Hair follicle dermal papilla cell (primary cell): ENCODE results near the gene OR2G3. TPM values are rescaled to one million over a fixed set of nuclear protein-coding genes. Genes with fewer than 3 reads are reported as not detected.

Experiments
- small RNA-seq: library from RNA; depleted of rRNA; stranded (forward); fragments of <200 nt; gene quantifications from one replicate; pipeline ENCODE3, GENCODE V24; 2012
- total RNA-seq: library from RNA; depleted of rRNA; stranded (reverse); fragments of >200 nt; gene quantifications from 2 replicates; pipeline ENCODE4 v1.2.3, GENCODE V29; 2012

OR2G3 gene
- total RNA-seq: not detected in 2 replicates

GRCh38 chr1:247605286-247605685 is at the start of gene OR2G3:
Gene OR2G3, plus strand, starts transcription at chr1:247605586. Its CDS starts 0 bp downstream, at chr1:247605586.

GRCh38 chr1:247588060-247588459 is 17.3 kb upstream of the OR2G3 start, which contains the start of gene OR2G2:
Gene OR2G2, plus strand, starts transcription at chr1:247588360. Its CDS starts 0 bp downstream, at chr1:247588360.

Small RNA genes within 50 kb of the gene (small RNA-seq; reads per million reads assigned to genes)
- not detected for gene RF00026

Other genes starting within 250 kb of the OR2G3 start
- 0.16 and 0.24 TPM in 2 replicates for gene NLRP3, start 189.4 kb upstream of the OR2G3 start, total RNA-seq
- not detected in 2 replicates for gene OR2B11, start 147.5 kb upstream of the OR2G3 start, total RNA-seq
- gene OR2C3, start 69.1 kb upstream of the OR2G3 start, total RNA-seq: under 0.01 TPM in 2 replicates
- gene GCSAML, start 56.5 kb upstream of the OR2G3 start, total RNA-seq: not detected in 2 replicates
- not detected in 2 replicates for gene OR2G2, start 17.2 kb upstream of the OR2G3 start, total RNA-seq
- not detected in 2 replicates for gene OR13G1, start 74.2 kb downstream of the OR2G3 start, total RNA-seq
- not detected in 2 replicates for gene OR6F1, start 111.1 kb downstream of the OR2G3 start, total RNA-seq
- 0.49 TPM in 1 of 2 replicates, not detected in the other for gene OR14K1, start 133.0 kb downstream of the OR2G3 start, total RNA-seq
- gene OR14A2, start 142.6 kb downstream of the OR2G3 start, total RNA-seq: not detected in 2 replicates
- not detected in 2 replicates for gene OR1C1, start 155.0 kb downstream of the OR2G3 start, total RNA-seq
- not detected in 2 replicates for gene OR14A16, start 218.5 kb downstream of the OR2G3 start, total RNA-seq
- gene OR11L1, start 236.3 kb downstream of the OR2G3 start, total RNA-seq: not detected in 2 replicates